Cardiac muscle cell (in vitro differentiated cells and primary cell): Measurements from ENCODE around the gene PMM2. TPM values are rescaled to one million over a fixed set of nuclear protein-coding genes. Genes with fewer than 3 reads are reported as not detected.
"Not testable (repeated sequence)": the region's sequence is repeated elsewhere in the genome, so short reads cannot be mapped to it uniquely, and the experiment has no call there.

Source experiments
- DNase-seq, 2 donors: peaks; one replicate each; pipeline versions ENCODE4 v3.0.0 to v3.0.0-alpha.2; 2010 to 2017; ENCODE audit warnings: low read depth in 1 of 2, low spot score in 1 of 2
- H3K27ac ChIP-seq: fragments of 200-600 bp; sonication (generic); 2 replicates; pipeline ENCODE4 v1.5.1; 2016
- H3K27me3 ChIP-seq: fragments of 200-600 bp; sonication (generic); 2 replicates; pipeline ENCODE4 v1.6.0; 2016; ENCODE audit warnings: control low read depth
- H3K36me3 ChIP-seq: fragments of 200-600 bp; sonication (generic); 2 replicates; pipeline ENCODE4 v1.5.1; 2016; ENCODE audit warnings: control low read depth
- H3K4me1 ChIP-seq: fragments of 200-600 bp; sonication (generic); 2 replicates; pipeline ENCODE4 v1.8.1; 2017; ENCODE audit warnings: low read depth, mild to moderate bottlenecking, mixed run types
- H3K4me3 ChIP-seq: fragments of 200-600 bp; sonication (generic); 2 replicates; pipeline ENCODE4 v1.5.1; 2016; ENCODE audit warnings: mild to moderate bottlenecking
- H3K9me3 ChIP-seq: fragments of 200-600 bp; sonication (generic); 2 replicates; pipeline ENCODE4 v1.5.1; 2017; ENCODE audit warnings: low read depth, mild to moderate bottlenecking, control low read depth
- polyA plus RNA-seq: library from polyadenylated mRNA; unstranded; fragments of >200 nt; fragmentation: Nextera tagmentation; extraction: Ambion mirVana; gene quantifications from 2 replicates; pipeline ENCODE4 v1.2.1, GENCODE V29; 2016
- total RNA-seq: library from RNA; depleted of rRNA; stranded (reverse); fragments of >200 nt; gene quantifications from 2 replicates; pipeline ENCODE4 v1.2.3, GENCODE V29; 2016
- TF ChIP-seq, protein P1 (sequence below): IDR thresholded peaks from 2 replicates; pipeline ENCODE4 v1.5.1; 2012; ENCODE audit warnings: low read depth, mild to moderate bottlenecking, low read length

The PMM2 gene
- total and polyA plus RNA-seq, 2 experiments from 2014 or later, result 12.9 to 14.2 TPM

DNA sequence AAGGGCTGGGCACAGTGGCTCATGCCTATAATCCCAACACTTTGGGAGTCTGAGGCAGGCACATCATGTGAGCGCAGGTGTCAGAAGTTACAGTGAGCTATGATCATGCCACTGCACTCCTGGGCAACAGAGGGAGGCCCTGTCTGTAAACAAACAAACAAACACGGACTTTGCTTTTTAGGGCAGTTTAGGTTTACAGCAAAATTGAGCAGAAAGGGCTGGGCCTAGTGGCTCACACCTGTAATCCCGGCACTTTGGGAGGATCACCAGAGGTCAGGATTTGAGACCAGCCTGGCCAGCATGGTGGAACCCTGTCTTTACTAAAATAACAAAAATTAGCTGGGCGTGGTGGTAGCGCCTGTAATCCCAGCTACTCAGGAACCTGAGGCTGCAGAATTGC, 74.4 kb downstream of the PMM2 start:
- TF ChIP-seq, protein P1, sequence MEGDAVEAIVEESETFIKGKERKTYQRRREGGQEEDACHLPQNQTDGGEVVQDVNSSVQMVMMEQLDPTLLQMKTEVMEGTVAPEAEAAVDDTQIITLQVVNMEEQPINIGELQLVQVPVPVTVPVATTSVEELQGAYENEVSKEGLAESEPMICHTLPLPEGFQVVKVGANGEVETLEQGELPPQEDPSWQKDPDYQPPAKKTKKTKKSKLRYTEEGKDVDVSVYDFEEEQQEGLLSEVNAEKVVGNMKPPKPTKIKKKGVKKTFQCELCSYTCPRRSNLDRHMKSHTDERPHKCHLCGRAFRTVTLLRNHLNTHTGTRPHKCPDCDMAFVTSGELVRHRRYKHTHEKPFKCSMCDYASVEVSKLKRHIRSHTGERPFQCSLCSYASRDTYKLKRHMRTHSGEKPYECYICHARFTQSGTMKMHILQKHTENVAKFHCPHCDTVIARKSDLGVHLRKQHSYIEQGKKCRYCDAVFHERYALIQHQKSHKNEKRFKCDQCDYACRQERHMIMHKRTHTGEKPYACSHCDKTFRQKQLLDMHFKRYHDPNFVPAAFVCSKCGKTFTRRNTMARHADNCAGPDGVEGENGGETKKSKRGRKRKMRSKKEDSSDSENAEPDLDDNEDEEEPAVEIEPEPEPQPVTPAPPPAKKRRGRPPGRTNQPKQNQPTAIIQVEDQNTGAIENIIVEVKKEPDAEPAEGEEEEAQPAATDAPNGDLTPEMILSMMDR, result no peak
- Histone ChIP-seq H3K9me3 (no peaks in the 10 kb centered on the region), H3K4me1 (no peaks in the 10 kb centered on the region), H3K27ac (no peak overlapping the region), H3K36me3 (no peaks in the 10 kb centered on the region), H3K4me3 (no peak overlapping the region), H3K27me3 (no peaks in the 10 kb centered on the region)
- DNase-seq, result no peak

DNA sequence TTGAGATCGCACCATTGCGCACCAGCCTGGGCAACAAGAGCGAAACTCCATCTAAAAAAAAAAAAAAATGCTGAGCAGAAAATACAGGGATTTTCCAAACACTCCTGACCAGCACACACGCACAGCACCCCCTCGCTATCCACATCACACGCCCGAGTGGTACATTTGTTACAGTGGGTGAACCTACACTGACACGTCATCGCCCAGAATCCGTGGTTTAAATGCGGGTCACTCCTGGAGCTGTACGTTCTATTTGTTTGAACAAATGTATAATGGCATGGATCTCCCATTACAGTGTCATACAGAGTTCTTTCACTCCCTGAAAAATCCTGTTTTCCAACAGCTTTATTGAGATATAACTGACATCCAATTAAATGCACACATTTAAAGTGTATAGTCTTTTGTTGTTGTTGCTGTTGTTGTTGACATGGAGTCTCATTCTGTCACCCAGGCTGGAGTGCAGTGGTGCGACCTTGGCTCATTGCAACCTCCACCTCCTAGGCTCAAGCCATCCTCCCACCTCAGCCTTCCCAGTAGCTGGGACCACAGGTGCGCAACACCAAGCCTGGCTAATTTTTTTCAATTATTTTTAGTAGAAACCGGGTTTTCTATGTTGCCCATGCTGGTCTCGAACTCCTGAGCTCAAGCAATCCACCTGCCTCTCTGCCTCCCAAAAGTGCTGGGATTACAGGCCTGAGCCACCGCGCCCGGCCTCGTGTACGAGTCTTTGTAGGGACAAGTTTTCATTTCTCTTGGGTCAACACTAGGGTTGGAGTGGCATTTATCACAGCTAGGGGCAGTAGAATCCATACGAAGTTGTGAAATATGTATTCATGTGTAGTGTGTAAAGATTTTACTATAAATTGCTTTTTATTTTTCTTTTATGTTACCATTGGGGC, 75.6 kb downstream of the PMM2 start:
- no peak for DNase-seq
- Histone ChIP-seq H3K9me3 (no peaks in the 10 kb centered on the region), H3K4me1 (no peaks in the 10 kb centered on the region), H3K27me3 (no peaks in the 10 kb centered on the region), H3K36me3 (no peaks in the 10 kb centered on the region), H3K27ac (no peak overlapping the region), H3K4me3 (no peak overlapping the region)
- TF ChIP-seq, protein P1, result peak; percentile 15

DNA sequence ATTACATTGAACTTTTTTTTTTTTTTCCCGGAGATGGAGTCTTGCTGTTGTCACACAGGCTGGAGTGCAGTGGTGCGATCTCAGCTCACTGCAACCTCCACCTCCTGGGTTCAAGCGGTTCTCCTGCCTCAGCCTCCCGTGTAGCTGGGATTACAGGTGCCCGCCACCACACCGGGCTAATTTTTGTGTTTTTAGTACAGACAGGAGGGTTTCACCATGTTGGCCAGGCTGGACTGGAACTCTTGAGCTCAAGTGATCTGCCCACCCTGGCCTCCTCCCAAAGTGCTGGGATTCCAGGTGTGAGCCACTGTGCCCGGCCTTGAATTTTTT, 76.2 kb downstream of the PMM2 start:
- not testable (repeated sequence) for H3K27me3 ChIP-seq, H3K4me3 ChIP-seq, H3K4me1 ChIP-seq, H3K36me3 ChIP-seq, H3K27ac ChIP-seq, DNase-seq, H3K9me3 ChIP-seq

DNA sequence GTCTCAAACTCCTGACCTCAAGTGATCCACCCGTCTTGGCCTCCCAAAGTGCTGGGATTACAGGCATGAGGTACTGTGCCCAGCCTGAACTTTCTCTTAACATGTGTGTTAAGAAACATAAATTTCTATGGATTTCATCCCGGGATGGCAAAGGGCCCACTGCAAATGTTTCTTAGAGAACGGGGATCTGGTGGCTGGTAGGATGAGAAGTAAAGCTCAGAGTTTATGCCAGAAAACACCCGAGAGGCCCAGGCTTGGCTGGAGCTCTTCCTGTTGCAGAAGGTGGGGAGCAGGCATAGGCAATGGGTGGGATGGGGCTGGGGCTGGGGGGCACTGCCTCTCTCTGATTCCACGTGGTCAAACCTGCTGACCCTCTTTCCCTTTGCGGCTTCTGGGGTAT, 76.7 kb downstream of the PMM2 start:
- H3K9me3 ChIP-seq, result no peaks in the 10 kb centered on the region
- DNase-seq, result peak in 1 of 2 donors; percentile 64
- no peak overlapping the region for H3K4me3 ChIP-seq
- H3K36me3 ChIP-seq, result no peaks in the 10 kb centered on the region
- TF ChIP-seq, protein P1, result no peak
- no peaks in the 10 kb centered on the region for H3K4me1 ChIP-seq
- no peaks in the 10 kb centered on the region for H3K27me3 ChIP-seq
- H3K27ac ChIP-seq, result no peak overlapping the region

DNA sequence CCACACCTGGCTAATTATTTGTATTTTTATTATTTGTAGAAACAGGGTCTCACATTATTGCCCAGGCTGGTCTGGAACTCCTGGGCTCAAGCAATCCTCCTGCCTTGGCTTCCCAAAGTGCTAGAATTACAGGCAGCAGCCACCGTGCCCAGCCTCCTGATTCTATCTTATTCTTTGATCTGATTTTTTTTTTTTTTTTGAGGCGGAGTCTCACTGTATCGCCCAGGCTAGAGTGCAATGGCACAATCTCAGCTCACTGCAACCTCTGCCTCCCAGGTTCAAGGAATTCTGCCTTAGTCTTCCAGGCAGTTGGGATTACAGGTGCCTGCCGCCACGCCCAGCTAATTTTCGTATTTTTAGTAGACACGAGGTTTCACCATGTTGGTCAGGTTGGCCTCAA, 77.7 kb downstream of the PMM2 start:
- H3K9me3 ChIP-seq, H3K36me3 ChIP-seq, DNase-seq, H3K4me1 ChIP-seq, H3K4me3 ChIP-seq, H3K27me3 ChIP-seq, H3K27ac ChIP-seq: not testable (repeated sequence)

DNA sequence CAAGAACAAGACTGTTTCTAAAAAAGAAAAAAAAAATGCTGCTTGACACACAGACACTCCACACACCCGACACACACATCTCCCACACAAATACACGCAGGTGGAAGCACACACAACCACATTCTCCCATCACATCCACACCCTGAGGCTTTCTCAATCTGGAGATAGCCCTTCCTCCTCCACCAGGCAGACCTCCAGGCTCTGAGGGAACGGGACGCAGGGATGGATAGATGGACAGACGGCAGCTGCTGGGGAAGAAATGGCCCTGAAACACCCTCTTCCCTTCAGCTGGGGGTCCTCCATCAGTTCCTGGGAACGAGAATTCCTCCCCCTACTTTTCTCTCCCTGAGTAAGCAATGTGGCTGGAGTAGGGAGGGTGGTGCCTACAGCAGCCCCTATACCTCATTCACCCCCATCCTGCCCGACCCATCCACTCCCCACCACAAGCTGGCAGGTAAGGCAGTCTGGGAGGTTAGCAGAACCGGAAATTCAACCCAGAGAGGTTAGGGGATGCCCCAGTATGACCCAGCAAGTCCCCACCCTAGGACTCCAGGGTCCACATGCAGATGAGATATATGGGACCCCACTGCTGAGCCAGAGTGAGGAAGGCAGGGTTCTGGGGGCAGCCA, 80.4 kb downstream of the PMM2 start:
- no peak for DNase-seq

More for the DNA sequence above, 80.4 kb downstream of the PMM2 start:
- TF ChIP-seq, protein P1, result no peak
- Histone ChIP-seq H3K4me1 (no peaks in the 10 kb centered on the region), H3K27ac (no peak overlapping the region), H3K27me3 (no peaks in the 10 kb centered on the region), H3K4me3 (no peak overlapping the region), H3K9me3 (no peaks in the 10 kb centered on the region), H3K36me3 (no peaks in the 10 kb centered on the region)
